Measurements from ENCODE around the gene MAPK13.

Gene MAPK13

DNA sequence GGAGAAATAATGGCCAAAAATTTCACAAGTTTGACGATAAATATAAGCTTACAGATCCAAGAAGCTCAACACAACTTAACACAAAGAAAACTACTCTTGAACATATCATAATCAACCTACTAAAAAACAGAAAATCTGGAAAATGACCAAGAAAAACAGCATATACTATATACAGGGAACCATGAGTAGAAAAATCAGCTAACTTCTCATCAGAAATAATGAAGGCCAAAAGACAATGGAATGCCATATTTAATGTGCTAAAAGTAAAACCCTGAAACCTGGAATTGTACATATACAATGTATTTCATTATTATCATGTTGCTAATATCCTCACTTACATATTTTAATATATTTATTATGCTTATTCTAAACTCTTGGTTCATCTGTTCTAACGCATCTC lies 25.3 kb downstream of the MAPK13 start:
- Histone ChIP-seq H3K27me3 (ENCODE audit: insufficient read depth, poor library complexity, severe bottlenecking) (no peaks in the 10 kb centered on the region), H3K27ac (replicated peaks) (no peak overlapping the region), H3K4me3 (replicated peaks; ENCODE audit: insufficient read depth, low read length) (no peak overlapping the region)
- DNase-seq (ENCODE audit: low read depth in 1 of 2, low spot score in 1 of 2): no peak
- TF ChIP-seq POLR2AphosphoS5 (IDR thresholded peaks at IDR 0.05; ENCODE audit: low read depth): no peak
- TF ChIP-seq, protein P1, sequence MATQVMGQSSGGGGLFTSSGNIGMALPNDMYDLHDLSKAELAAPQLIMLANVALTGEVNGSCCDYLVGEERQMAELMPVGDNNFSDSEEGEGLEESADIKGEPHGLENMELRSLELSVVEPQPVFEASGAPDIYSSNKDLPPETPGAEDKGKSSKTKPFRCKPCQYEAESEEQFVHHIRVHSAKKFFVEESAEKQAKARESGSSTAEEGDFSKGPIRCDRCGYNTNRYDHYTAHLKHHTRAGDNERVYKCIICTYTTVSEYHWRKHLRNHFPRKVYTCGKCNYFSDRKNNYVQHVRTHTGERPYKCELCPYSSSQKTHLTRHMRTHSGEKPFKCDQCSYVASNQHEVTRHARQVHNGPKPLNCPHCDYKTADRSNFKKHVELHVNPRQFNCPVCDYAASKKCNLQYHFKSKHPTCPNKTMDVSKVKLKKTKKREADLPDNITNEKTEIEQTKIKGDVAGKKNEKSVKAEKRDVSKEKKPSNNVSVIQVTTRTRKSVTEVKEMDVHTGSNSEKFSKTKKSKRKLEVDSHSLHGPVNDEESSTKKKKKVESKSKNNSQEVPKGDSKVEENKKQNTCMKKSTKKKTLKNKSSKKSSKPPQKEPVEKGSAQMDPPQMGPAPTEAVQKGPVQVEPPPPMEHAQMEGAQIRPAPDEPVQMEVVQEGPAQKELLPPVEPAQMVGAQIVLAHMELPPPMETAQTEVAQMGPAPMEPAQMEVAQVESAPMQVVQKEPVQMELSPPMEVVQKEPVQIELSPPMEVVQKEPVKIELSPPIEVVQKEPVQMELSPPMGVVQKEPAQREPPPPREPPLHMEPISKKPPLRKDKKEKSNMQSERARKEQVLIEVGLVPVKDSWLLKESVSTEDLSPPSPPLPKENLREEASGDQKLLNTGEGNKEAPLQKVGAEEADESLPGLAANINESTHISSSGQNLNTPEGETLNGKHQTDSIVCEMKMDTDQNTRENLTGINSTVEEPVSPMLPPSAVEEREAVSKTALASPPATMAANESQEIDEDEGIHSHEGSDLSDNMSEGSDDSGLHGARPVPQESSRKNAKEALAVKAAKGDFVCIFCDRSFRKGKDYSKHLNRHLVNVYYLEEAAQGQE (IDR thresholded peaks at IDR 0.05; ENCODE audit: insufficient replicate concordance, low read depth): no peak
- no peak for TF ChIP-seq SPI1 (IDR thresholded peaks at IDR 0.05; ENCODE audit: borderline replicate concordance, low read depth)
- TF ChIP-seq GABPA (IDR thresholded peaks at IDR 0.05; ENCODE audit: low read depth): no peak
- TF ChIP-seq, protein P2, sequence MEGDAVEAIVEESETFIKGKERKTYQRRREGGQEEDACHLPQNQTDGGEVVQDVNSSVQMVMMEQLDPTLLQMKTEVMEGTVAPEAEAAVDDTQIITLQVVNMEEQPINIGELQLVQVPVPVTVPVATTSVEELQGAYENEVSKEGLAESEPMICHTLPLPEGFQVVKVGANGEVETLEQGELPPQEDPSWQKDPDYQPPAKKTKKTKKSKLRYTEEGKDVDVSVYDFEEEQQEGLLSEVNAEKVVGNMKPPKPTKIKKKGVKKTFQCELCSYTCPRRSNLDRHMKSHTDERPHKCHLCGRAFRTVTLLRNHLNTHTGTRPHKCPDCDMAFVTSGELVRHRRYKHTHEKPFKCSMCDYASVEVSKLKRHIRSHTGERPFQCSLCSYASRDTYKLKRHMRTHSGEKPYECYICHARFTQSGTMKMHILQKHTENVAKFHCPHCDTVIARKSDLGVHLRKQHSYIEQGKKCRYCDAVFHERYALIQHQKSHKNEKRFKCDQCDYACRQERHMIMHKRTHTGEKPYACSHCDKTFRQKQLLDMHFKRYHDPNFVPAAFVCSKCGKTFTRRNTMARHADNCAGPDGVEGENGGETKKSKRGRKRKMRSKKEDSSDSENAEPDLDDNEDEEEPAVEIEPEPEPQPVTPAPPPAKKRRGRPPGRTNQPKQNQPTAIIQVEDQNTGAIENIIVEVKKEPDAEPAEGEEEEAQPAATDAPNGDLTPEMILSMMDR (IDR thresholded peaks at IDR 0.05; ENCODE audit: insufficient read depth, low read length): no peak

DNA sequence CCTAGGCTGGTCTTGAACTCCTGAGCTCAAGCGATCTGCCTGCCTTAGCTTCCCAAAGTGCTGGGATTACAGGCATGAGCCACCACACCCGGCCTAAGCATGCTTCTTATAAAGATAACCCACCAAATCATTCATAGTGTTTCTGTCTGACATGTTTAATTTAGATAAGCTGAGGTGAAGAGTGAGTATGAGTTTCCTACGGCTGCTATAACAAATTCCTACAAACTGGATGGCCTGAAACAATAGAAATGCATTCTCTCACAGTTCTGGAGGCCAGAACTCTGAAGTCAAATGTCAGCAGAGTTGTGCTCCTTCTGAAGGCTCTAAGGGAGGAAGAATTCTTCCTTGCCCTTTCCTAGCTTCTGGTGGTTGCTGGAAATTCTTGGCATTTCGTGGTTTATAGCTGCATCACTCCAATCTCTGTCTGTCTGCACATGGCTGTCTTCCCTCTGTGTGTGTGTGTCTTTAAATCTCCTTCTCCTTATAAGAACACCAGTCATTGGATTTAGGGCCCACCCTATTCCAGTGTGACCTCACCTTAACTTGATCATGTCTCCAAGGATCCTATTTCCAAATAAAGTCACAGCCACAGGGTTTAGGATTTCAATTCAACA lies 29.9 kb downstream of the MAPK13 start:
- DNase-seq (ENCODE audit: low read depth in 1 of 2, low spot score in 1 of 2): no peak
- no peaks in the 10 kb centered on the region for H3K27me3 ChIP-seq (ENCODE audit: insufficient read depth, poor library complexity, severe bottlenecking)
- no peak overlapping the region for H3K27ac ChIP-seq (replicated peaks)
- no peak overlapping the region for H3K4me3 ChIP-seq (replicated peaks; ENCODE audit: insufficient read depth, low read length)
- TF ChIP-seq SPI1 (IDR thresholded peaks at IDR 0.05; ENCODE audit: borderline replicate concordance, low read depth) (no peak), POLR2AphosphoS5 (IDR thresholded peaks at IDR 0.05; ENCODE audit: low read depth) (no peak), GABPA (IDR thresholded peaks at IDR 0.05; ENCODE audit: low read depth) (no peak)
- TF ChIP-seq, protein P2 (IDR thresholded peaks at IDR 0.05; ENCODE audit: insufficient read depth, low read length): no peak
- TF ChIP-seq, protein P1 (IDR thresholded peaks at IDR 0.05; ENCODE audit: insufficient replicate concordance, low read depth): no peak

DNA sequence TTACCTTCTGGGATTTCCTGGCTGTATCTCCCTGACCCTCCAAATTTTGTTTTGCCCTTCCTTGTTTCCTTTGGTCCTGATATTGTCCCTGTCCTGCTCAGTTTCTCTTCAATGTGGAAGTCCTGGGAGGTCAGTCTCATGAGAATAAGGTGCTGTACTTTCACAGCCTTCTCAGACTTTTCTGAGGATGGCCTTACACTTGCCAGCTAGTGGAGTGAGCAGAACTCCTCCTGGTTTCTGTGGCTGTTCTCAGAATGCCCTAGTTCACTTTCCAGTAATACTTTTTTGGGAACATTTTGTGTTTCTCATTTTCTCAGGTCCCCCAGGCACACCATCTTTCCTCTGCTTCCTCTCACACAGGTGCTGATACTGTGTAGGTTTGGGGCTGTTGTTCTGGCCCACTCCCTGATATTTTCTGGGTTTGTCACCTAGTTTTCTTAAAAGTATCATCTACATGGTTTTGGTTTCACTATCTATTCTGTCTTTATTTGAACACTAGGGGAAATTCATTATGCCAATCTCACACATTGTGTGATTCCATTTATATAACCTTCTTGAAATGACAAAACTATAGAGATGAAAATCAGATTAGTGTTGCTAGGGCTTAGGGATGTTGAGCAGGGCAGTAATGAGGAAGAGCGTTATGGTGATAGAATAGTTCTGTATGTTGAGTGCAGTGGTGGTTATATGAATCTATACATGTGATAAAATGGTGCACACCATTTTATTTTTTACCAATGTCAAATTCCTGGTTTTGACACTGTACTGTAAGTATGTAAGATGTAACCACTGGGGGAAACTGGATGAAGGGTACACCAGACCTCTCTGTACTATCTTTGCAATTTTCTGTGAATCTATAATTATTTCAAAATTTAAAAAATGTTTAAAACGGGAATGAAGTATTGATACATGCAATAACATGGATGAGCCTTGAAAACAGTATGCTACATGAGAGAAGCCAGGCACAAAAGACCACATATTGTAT lies 39.0 kb downstream of the MAPK13 start:
- no peak overlapping the region for H3K27ac ChIP-seq (replicated peaks)
- no peak overlapping the region for H3K4me3 ChIP-seq (replicated peaks; ENCODE audit: insufficient read depth, low read length)
- no peak for TF ChIP-seq GABPA (IDR thresholded peaks at IDR 0.05; ENCODE audit: low read depth)
- TF ChIP-seq, protein P2 (IDR thresholded peaks at IDR 0.05; ENCODE audit: insufficient read depth, low read length): no peak
- TF ChIP-seq SPI1 (IDR thresholded peaks at IDR 0.05; ENCODE audit: borderline replicate concordance, low read depth): no peak
- TF ChIP-seq POLR2AphosphoS5 (IDR thresholded peaks at IDR 0.05; ENCODE audit: low read depth): no peak
- TF ChIP-seq, protein P1 (IDR thresholded peaks at IDR 0.05; ENCODE audit: insufficient replicate concordance, low read depth): no peak
- no peak for DNase-seq (ENCODE audit: low read depth in 1 of 2, low spot score in 1 of 2)
- H3K27me3 ChIP-seq (ENCODE audit: insufficient read depth, poor library complexity, severe bottlenecking): no peaks in the 10 kb centered on the region

All from HL-60 (cell line).